Measurements from ENCODE around the gene DRAM2. TPM values are rescaled to one million over a fixed set of nuclear protein-coding genes. Genes with fewer than 3 reads are reported as not detected.
"Not testable (repeated sequence)": the region's sequence is repeated elsewhere in the genome, so short reads cannot be mapped to it uniquely, and the experiment has no call there.

DRAM2 gene
- total RNA-seq, 1 donor from 2014 or later, result 31.1 TPM

- no peak overlapping the region for H3K4me3 Mint-ChIP-seq (ENCODE audit: unreplicated experiment)
- H3K9me3 Mint-ChIP-seq (ENCODE audit: unreplicated experiment), result peaks cover 14% of the 10 kb centered on the region
- no peak for TF ChIP-seq CTCF (IDR thresholded peaks at IDR 0.05)
- peaks cover 13% of the 10 kb centered on the region for H3K27me3 Mint-ChIP-seq (ENCODE audit: unreplicated experiment)
- H3K36me3 Mint-ChIP-seq (ENCODE audit: unreplicated experiment), result peaks cover 2% of the 10 kb centered on the region
- no peak overlapping the region for H3K27ac Mint-ChIP-seq (ENCODE audit: unreplicated experiment)
- no peak for DNase-seq (ENCODE audit: extremely low spot score, unreplicated experiment)
- peaks cover 24% of the 10 kb centered on the region for H3K4me1 Mint-ChIP-seq (ENCODE audit: unreplicated experiment)
Measured at GRCh38 chr1:111085676-111086075, 54.2 kb downstream of the DRAM2 start.

- peaks cover 13% of the 10 kb centered on the region for H3K27me3 Mint-ChIP-seq (ENCODE audit: unreplicated experiment)
- TF ChIP-seq CTCF (IDR thresholded peaks at IDR 0.05), result no peak
- no peak overlapping the region for H3K27ac Mint-ChIP-seq (ENCODE audit: unreplicated experiment)
- peaks cover 14% of the 10 kb centered on the region for H3K9me3 Mint-ChIP-seq (ENCODE audit: unreplicated experiment)
- no peak for DNase-seq (ENCODE audit: extremely low spot score, unreplicated experiment)
- peaks cover 24% of the 10 kb centered on the region for H3K4me1 Mint-ChIP-seq (ENCODE audit: unreplicated experiment)
- H3K4me3 Mint-ChIP-seq (ENCODE audit: unreplicated experiment), result no peak overlapping the region
- peaks cover 2% of the 10 kb centered on the region for H3K36me3 Mint-ChIP-seq (ENCODE audit: unreplicated experiment)
Measured at GRCh38 chr1:111084999-111085398, 54.9 kb downstream of the DRAM2 start.

- H3K36me3 Mint-ChIP-seq (ENCODE audit: unreplicated experiment), result peaks cover 2% of the 10 kb centered on the region
- peak overlapping the region; percentile 33 for H3K27ac Mint-ChIP-seq (ENCODE audit: unreplicated experiment)
- H3K4me1 Mint-ChIP-seq (ENCODE audit: unreplicated experiment), result peaks cover 24% of the 10 kb centered on the region
- peaks cover 3% of the 10 kb centered on the region for H3K27me3 Mint-ChIP-seq (ENCODE audit: unreplicated experiment)
- H3K4me3 Mint-ChIP-seq (ENCODE audit: unreplicated experiment), result no peak overlapping the region
- no peak for TF ChIP-seq CTCF (IDR thresholded peaks at IDR 0.05)
- H3K9me3 Mint-ChIP-seq (ENCODE audit: unreplicated experiment), result peaks cover 21% of the 10 kb centered on the region
- no peak for DNase-seq (ENCODE audit: extremely low spot score, unreplicated experiment)
Measured at GRCh38 chr1:111082421-111083203, 57.3 kb downstream of the DRAM2 start.

- Mint-ChIP-seq H3K4me1 (ENCODE audit: unreplicated experiment) (peaks cover 24% of the 10 kb centered on the region), H3K9me3 (ENCODE audit: unreplicated experiment) (peaks cover 25% of the 10 kb centered on the region)
- DNase-seq (ENCODE audit: extremely low spot score, unreplicated experiment); H3K27me3 Mint-ChIP-seq (ENCODE audit: unreplicated experiment); H3K36me3 Mint-ChIP-seq (ENCODE audit: unreplicated experiment); H3K4me3 Mint-ChIP-seq (ENCODE audit: unreplicated experiment); H3K27ac Mint-ChIP-seq (ENCODE audit: unreplicated experiment): not testable (repeated sequence)
Measured at GRCh38 chr1:111079329-111079728, 60.6 kb downstream of the DRAM2 start.

GRCh38 chr1:111077312-111077711, 62.6 kb downstream of the DRAM2 start:
- not testable (repeated sequence) for H3K4me3 Mint-ChIP-seq (ENCODE audit: unreplicated experiment); H3K36me3 Mint-ChIP-seq (ENCODE audit: unreplicated experiment); DNase-seq (ENCODE audit: extremely low spot score, unreplicated experiment); H3K4me1 Mint-ChIP-seq (ENCODE audit: unreplicated experiment); H3K27ac Mint-ChIP-seq (ENCODE audit: unreplicated experiment); H3K27me3 Mint-ChIP-seq (ENCODE audit: unreplicated experiment)
- H3K9me3 Mint-ChIP-seq (ENCODE audit: unreplicated experiment), result peaks cover 22% of the 10 kb centered on the region

Other genes starting within 250 kb of the DRAM2 start
- gene LRIF1, start 176.2 kb downstream of the DRAM2 start, total RNA-seq, result 9.4 and 12.1 TPM in 2 replicates
- gene CEPT1, start 130 bp upstream of the DRAM2 start, total RNA-seq, result 25.3 and 26.0 TPM in 2 replicates
- not detected in 2 replicates for gene DENND2D, start 60.6 kb upstream of the DRAM2 start, total RNA-seq
- gene CHI3L2, start 87.6 kb upstream of the DRAM2 start, total RNA-seq, result not detected in 2 replicates
- gene CHIA, start 150.8 kb upstream of the DRAM2 start, total RNA-seq, result not detected in 2 replicates